ENCODE results near the gene TRANK1. TPM values are rescaled to one million over a fixed set of nuclear protein-coding genes. Genes with fewer than 3 reads are reported as not detected.

The TRANK1 gene
- 0.43 TPM for polyA plus RNA-seq (2012; ENCODE audit: insufficient read length, low read depth)

DNA sequence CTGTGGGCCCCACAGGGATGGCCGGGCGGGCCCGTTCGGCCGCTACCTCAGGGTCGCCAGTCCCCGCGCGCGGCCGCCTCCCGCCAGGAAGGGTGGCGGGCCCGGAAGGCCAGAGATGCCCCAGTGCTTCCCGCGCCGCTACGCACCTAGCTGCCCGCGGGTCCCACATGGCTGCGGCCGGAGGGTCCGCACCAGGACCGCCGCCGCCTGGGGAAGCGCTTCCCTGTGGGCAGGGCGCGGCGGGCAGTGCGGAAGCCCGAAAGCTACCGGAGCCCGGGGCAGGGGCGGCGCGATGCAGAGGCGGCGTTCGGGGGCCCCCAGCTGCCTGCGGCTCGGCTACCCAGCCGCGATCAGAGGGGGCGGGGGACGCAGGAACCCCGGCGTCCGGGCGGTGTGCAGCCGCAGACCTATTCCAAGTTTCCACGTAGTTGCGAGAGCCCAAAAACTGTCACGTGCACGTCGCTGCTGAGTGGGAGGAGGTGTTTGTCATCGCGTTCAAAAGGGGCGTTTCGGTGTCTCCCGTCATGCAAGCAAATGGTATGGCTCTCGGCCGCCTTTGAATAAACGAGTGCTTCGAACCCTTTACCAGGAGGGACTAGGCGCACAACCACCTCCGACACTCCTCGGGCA lies at the start of gene TRANK1:
TRANK1 (minus strand) TSS at position 414 of the 630 bp plus-strand sequence; CDS start at position 169, 245 bp downstream.
- TF ChIP-seq, protein P1, sequence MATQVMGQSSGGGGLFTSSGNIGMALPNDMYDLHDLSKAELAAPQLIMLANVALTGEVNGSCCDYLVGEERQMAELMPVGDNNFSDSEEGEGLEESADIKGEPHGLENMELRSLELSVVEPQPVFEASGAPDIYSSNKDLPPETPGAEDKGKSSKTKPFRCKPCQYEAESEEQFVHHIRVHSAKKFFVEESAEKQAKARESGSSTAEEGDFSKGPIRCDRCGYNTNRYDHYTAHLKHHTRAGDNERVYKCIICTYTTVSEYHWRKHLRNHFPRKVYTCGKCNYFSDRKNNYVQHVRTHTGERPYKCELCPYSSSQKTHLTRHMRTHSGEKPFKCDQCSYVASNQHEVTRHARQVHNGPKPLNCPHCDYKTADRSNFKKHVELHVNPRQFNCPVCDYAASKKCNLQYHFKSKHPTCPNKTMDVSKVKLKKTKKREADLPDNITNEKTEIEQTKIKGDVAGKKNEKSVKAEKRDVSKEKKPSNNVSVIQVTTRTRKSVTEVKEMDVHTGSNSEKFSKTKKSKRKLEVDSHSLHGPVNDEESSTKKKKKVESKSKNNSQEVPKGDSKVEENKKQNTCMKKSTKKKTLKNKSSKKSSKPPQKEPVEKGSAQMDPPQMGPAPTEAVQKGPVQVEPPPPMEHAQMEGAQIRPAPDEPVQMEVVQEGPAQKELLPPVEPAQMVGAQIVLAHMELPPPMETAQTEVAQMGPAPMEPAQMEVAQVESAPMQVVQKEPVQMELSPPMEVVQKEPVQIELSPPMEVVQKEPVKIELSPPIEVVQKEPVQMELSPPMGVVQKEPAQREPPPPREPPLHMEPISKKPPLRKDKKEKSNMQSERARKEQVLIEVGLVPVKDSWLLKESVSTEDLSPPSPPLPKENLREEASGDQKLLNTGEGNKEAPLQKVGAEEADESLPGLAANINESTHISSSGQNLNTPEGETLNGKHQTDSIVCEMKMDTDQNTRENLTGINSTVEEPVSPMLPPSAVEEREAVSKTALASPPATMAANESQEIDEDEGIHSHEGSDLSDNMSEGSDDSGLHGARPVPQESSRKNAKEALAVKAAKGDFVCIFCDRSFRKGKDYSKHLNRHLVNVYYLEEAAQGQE (IDR thresholded peaks at IDR 0.05; ENCODE audit: insufficient read depth in 1 of 2, low read depth in 2 of 2, low read length in 2 of 2) = no peak
- TF ChIP-seq TAF1 (IDR thresholded peaks at IDR 0.05; ENCODE audit: borderline replicate concordance, insufficient read depth, low read length) (no peak), POLR2AphosphoS5 (IDR thresholded peaks at IDR 0.05; ENCODE audit: low read depth, low read length) (no peak), FOXP2 (optimal IDR thresholded peaks at IDR 0.05; ENCODE audit: borderline replicate concordance, extremely low read depth, extremely low read length, insufficient read depth) (no peak)

DNA sequence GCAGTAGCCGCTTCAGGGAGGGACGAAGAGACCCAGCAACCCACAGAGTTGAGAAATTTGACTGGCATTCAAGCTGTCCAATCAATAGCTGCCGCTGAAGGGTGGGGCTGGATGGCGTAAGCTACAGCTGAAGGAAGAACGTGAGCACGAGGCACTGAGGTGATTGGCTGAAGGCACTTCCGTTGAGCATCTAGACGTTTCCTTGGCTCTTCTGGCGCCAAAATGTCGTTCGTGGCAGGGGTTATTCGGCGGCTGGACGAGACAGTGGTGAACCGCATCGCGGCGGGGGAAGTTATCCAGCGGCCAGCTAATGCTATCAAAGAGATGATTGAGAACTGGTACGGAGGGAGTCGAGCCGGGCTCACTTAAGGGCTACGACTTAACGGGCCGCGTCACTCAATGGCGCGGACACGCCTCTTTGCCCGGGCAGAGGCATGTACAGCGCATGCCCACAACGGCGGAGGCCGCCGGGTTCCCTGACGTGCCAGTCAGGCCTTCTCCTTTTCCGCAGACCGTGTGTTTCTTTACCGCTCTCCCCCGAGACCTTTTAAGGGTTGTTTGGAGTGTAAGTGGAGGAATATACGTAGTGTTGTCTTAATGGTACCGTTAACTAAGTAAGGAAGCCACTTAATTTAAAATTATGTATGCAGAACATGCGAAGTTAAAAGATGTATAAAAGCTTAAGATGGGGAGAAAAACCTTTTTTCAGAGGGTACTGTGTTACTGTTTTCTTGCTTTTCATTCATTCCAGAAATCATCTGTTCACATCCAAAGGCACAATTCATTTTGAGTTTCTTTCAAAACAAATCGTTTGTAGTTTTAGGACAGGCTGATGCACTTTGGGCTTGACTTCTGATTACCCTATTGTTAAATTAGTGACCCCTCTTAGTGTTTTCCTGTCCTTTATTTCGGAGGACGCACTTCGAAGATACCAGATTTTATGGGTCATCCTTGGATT lies 48.8 kb upstream of the TRANK1 start, which contains the start of gene MLH1:
MLH1 (plus strand) TSS at position 193 of the 958 bp plus-strand sequence; CDS start at position 223, 30 bp downstream.
- TF ChIP-seq TAF1 (IDR thresholded peaks at IDR 0.05; ENCODE audit: borderline replicate concordance, insufficient read depth, low read length) (0 out of 2 replicates have a peak, but pooled peaks have one; percentile 36), FOXP2 (optimal IDR thresholded peaks at IDR 0.05; ENCODE audit: borderline replicate concordance, extremely low read depth, extremely low read length, insufficient read depth) (no peak), SIN3A (IDR thresholded peaks at IDR 0.05; ENCODE audit: borderline replicate concordance, insufficient read depth, low read length) (peak; percentile 58; the same call in 1 of the 2 replicates), POLR2AphosphoS5 (IDR thresholded peaks at IDR 0.05; ENCODE audit: low read depth, low read length) (peak; percentile 89)
- TF ChIP-seq, protein P1 (IDR thresholded peaks at IDR 0.05; ENCODE audit: insufficient read depth in 1 of 2, low read depth in 2 of 2, low read length in 2 of 2) = no peak

DNA sequence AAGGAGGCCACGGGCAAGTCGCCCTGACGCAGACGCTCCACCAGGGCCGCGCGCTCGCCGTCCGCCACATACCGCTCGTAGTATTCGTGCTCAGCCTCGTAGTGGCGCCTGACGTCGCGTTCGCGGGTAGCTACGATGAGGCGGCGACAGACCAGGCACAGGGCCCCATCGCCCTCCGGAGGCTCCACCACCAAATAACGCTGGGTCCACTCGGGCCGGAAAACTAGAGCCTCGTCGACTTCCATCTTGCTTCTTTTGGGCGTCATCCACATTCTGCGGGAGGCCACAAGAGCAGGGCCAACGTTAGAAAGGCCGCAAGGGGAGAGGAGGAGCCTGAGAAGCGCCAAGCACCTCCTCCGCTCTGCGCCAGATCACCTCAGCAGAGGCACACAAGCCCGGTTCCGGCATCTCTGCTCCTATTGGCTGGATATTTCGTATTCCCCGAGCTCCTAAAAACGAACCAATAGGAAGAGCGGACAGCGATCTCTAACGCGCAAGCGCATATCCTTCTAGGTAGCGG lies 48.0 kb upstream of the TRANK1 start, which contains the start of gene EPM2AIP1:
EPM2AIP1 (minus strand) TSS at position 326 of the 520 bp plus-strand sequence; CDS start at position 272, 54 bp downstream.
- TF ChIP-seq, protein P1 (IDR thresholded peaks at IDR 0.05; ENCODE audit: insufficient read depth in 1 of 2, low read depth in 2 of 2, low read length in 2 of 2) = 0 out of 4 replicates have a peak, but pooled peaks of 1 of the 2 experiments have one; percentile 5
- TF ChIP-seq TAF1 (IDR thresholded peaks at IDR 0.05; ENCODE audit: borderline replicate concordance, insufficient read depth, low read length) = peak; percentile 73; the same call in 1 of the 2 replicates
- TF ChIP-seq POLR2AphosphoS5 (IDR thresholded peaks at IDR 0.05; ENCODE audit: low read depth, low read length) = peak; percentile 81
- no peak for TF ChIP-seq SIN3A (IDR thresholded peaks at IDR 0.05; ENCODE audit: borderline replicate concordance, insufficient read depth, low read length)
- peak; percentile 15 for TF ChIP-seq FOXP2 (optimal IDR thresholded peaks at IDR 0.05; ENCODE audit: borderline replicate concordance, extremely low read depth, extremely low read length, insufficient read depth)

DNA sequence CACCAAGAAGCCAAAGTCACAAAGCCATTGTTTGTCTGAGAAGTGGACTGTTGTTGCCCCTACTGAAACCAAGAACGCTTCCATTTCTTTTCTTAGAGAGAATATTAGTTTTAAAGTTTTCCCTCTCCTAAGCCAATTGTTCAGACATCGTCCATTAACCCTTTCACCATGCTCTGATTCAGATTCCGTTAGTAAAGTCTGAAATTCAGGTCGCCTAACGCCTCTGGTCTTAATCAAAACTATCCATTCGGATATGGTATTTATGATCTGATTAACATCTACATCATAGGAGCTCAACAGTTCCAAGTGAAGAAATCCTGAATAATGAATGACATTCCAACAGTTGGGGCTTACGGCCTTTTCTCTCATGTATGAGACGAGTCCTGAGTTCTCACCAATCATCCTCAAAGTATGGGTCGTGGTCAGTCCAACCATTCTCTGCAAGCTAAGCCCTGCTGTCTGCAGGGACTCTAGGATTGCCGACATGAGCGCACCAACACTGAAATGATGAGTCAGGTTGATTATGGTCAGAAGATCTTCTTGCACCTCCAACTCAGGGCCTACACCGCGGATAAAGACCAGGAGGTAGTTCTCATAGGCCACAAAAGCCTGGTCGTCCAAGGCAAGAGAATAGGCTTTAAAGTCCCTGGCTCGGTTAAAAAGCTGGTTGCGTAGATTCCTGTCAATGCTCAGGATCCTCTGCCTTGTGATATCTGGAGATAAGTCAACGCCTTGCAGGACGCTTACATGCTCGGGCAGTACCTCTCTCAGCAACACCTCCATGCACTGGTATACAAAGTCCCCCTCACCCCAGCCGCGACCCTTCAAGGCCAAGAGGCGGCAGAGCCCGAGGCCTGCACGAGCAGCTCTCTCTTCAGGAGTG lies 47.3 kb upstream of the TRANK1 start:
- TF ChIP-seq, protein P1 (IDR thresholded peaks at IDR 0.05; ENCODE audit: insufficient read depth in 1 of 2, low read depth in 2 of 2, low read length in 2 of 2) = no peak; a peak in 1 of 4 replicates
- TF ChIP-seq TAF1 (IDR thresholded peaks at IDR 0.05; ENCODE audit: borderline replicate concordance, insufficient read depth, low read length) (no peak), FOXP2 (optimal IDR thresholded peaks at IDR 0.05; ENCODE audit: borderline replicate concordance, extremely low read depth, extremely low read length, insufficient read depth) (no peak), SIN3A (IDR thresholded peaks at IDR 0.05; ENCODE audit: borderline replicate concordance, insufficient read depth, low read length) (no peak), POLR2AphosphoS5 (IDR thresholded peaks at IDR 0.05; ENCODE audit: low read depth, low read length) (no peak)

Data from PFSK-1 (cell line).